GM12878 (cell line): ENCODE results near the gene GLI1. TPM values are rescaled to one million over a fixed set of nuclear protein-coding genes. Genes with fewer than 3 reads are reported as not detected.

Experiments used
- ATAC-seq: fragments of 200-7000 bp; cut with Tn5 transposase; 3 replicates; pipeline ENCODE4 v1.9.1; 2020; ENCODE audit warnings: mild to moderate bottlenecking, moderate library complexity
- BruUV-seq: library from RNA; stranded (reverse); fragments of 400-500 nt; replicated peaks from 2 replicates; lab custom pipeline; 2021; lab: Mats Ljungman, UMichigan
- CTCF ChIA-PET: fragments of 300-600 bp; sonication (Branson Sonifier 250); formaldehyde crosslinking; extraction: SDS; loops from one replicate; lab custom pipeline; 2021; ENCODE audit warnings: inconsistent platforms; lab: Yijun Ruan, JAX
- POLR2A ChIA-PET: fragments of 350-600 bp; formaldehyde crosslinking; extraction: SDS; loops from one replicate; lab custom pipeline; 2021; ENCODE audit warnings: inconsistent platforms; lab: Charles Lee
- RAD21 ChIA-PET: fragments of 300-600 bp; sonication (Branson Sonifier 250); formaldehyde crosslinking; loops from one replicate; lab custom pipeline; 2023; ENCODE audit warnings: antibody characterized with exemption; ENCODE audit not compliant: unreplicated experiment; lab: Charles Lee
- SMC1A ChIA-PET: fragments of 300-600 bp; sonication (Branson Sonifier 250); formaldehyde crosslinking; loops from one replicate; lab custom pipeline; 2023; ENCODE audit not compliant: unreplicated experiment, uncharacterized antibody; lab: Charles Lee
- DNase-seq: peaks from one replicate; pipeline ENCODE4 v3.0.0-alpha.2; 2011; ENCODE audit warnings: low read depth, low spot score
- FAIRE-seq: peaks from 3 replicates; lab custom pipeline; 2011; peaks lifted over from hg19 to GRCh38; lab: Jason Lieb, UNC
- H2AFZ ChIP-seq: 2 replicates; pipeline ENCODE4 v1.6.0; 2011; ENCODE audit warnings: low read depth, low read length, control low read depth; ENCODE audit not compliant: control insufficient read depth
- H3K27ac ChIP-seq: 2 replicates; pipeline ENCODE4 v1.5.1; 2011; ENCODE audit warnings: control low read depth; ENCODE audit not compliant: control insufficient read depth, insufficient read depth
- H3K27me3 ChIP-seq, 2 experiments: replicated peaks in 1 of 2; 2 replicates each; pipeline versions ENCODE4 v1.6.0 to v1.6.1; 2011; ENCODE audit warnings: low read length in 1 of 2; ENCODE audit not compliant: control insufficient read depth in 2 of 2, insufficient read depth in 2 of 2
- H3K36me3 ChIP-seq, 2 experiments: 2 replicates each; pipeline ENCODE4 v1.5.1; 2011; ENCODE audit warnings: low read length in 1 of 2; ENCODE audit not compliant: control insufficient read depth in 2 of 2, insufficient read depth in 2 of 2
- H3K4me1 ChIP-seq: 2 replicates; pipeline ENCODE4 v1.6.1; 2011; ENCODE audit warnings: mild to moderate bottlenecking, low read length, moderate library complexity, mixed read lengths; ENCODE audit not compliant: control insufficient read depth, insufficient read depth
- H3K4me2 ChIP-seq: 2 replicates; pipeline ENCODE4 v1.6.0; 2011; ENCODE audit warnings: control low read depth; ENCODE audit not compliant: control insufficient read depth, insufficient read depth
- H3K4me3 ChIP-seq: fragments of 200-600 bp; sonication (generic); 2 replicates; pipeline ENCODE4 v1.5.1; 2016
- H3K79me2 ChIP-seq: 2 replicates; pipeline ENCODE4 v1.6.0; 2011; ENCODE audit warnings: low read length; ENCODE audit not compliant: control insufficient read depth, insufficient read depth
- H3K9ac ChIP-seq: 2 replicates; pipeline ENCODE4 v1.8.0; 2011; ENCODE audit warnings: low read length, control low read depth, mixed read lengths; ENCODE audit not compliant: control insufficient read depth, insufficient read depth
- H3K9me3 ChIP-seq: replicated peaks from 3 replicates; pipeline ENCODE4 v1.5.1; 2011; ENCODE audit warnings: mild to moderate bottlenecking, low read length; ENCODE audit not compliant: control insufficient read depth, insufficient read depth
- H4K20me1 ChIP-seq: 2 replicates; pipeline ENCODE4 v1.6.0; 2011; ENCODE audit not compliant: control insufficient read depth, insufficient read depth
- ATF2 ChIP-seq: IDR thresholded peaks from 2 replicates; pipeline ENCODE4 v1.6.1; 2012; ENCODE audit warnings: low read length, inconsistent platforms
- BCL3 ChIP-seq: IDR thresholded peaks from 2 replicates; pipeline ENCODE4 v1.6.1; 2011; ENCODE audit warnings: borderline replicate concordance, low read depth, mild to moderate bottlenecking, moderate library complexity, low read length; ENCODE audit not compliant: insufficient read depth, poor library complexity, severe bottlenecking
- CEBPB ChIP-seq, 2 experiments: fragments of 150-350 bp in 1 of 2; IDR thresholded peaks; 2 replicates each; pipeline ENCODE4 v1.6.1; 2012 to 2014; ENCODE audit warnings: low read depth in 2 of 2, low read length in 2 of 2, borderline replicate concordance in 1 of 2, inconsistent platforms in 1 of 2
- HDAC2 ChIP-seq: fragments of 200-600 bp; sonication (generic); IDR thresholded peaks from 2 replicates; pipeline ENCODE4 v1.6.1; 2017
- NFYA ChIP-seq: IDR thresholded peaks from 2 replicates; pipeline ENCODE4 v1.6.1; 2011; ENCODE audit warnings: low read depth, mild to moderate bottlenecking, low read length, improper control_type of control experiment, borderline replicate concordance
- NRF1 ChIP-seq: conservative IDR thresholded peaks from 2 replicates; pipeline ENCODE4 v1.6.1; 2011; ENCODE audit warnings: mild to moderate bottlenecking, low read depth, low read length, improper control_type of control experiment
- POLR2AphosphoS5 ChIP-seq: IDR thresholded peaks from 2 replicates; pipeline ENCODE4 v1.6.1; 2011; ENCODE audit warnings: mild to moderate bottlenecking, low read length, inconsistent platforms
- SMARCA5 ChIP-seq: fragments of 450-650 bp; IDR thresholded peaks from 2 replicates; pipeline ENCODE4 v1.6.1; 2017; ENCODE audit warnings: mild to moderate bottlenecking
- SREBF2 ChIP-seq: IDR thresholded peaks from 2 replicates; pipeline ENCODE4 v1.6.1; 2012; ENCODE audit warnings: mild to moderate bottlenecking, low read length
- TBL1XR1 ChIP-seq: IDR thresholded peaks from 2 replicates; pipeline ENCODE4 v1.6.1; 2012; ENCODE audit warnings: low read depth, low read length, improper control_type of control experiment
- WGBS: methylation state at CpG from one replicate; pipeline ENCODE4 v1.1.6; 2016; ENCODE audit warnings: low lambda C conversion rate; ENCODE audit not compliant: insufficient replicate concordance, insufficient coverage; ENCODE audit errors: missing lambda C conversion rate; 5-methylcytosine and 5-hydroxymethylcytosine counted together
- in situ Hi-C: fragments of 300-500 bp; cut with MboI; formaldehyde crosslinking; loops from 9 replicates; pipeline ENCODE4 v1.14.3; 2018; ENCODE audit warnings: mixed read lengths
- intact Hi-C: fragments of 100-400 bp; cut with micrococcal nuclease; formaldehyde crosslinking; loops from one replicate; pipeline ENCODE4 v1.14.2; 2022; ENCODE audit not compliant: unreplicated experiment
- polyA plus RNA-seq, 11 experiments: library from polyadenylated mRNA; depleted of rRNA in 4 of 11; unstranded in 6 of 11; stranded (reverse) in 5 of 11; fragments of >200 nt; fragmentation: Nextera tagmentation in 4 of 11; fragmentation: Illumina TruSeq in 1 of 11; extraction: Ambion mirVana in 4 of 11; extraction: Trizol in 1 of 11; gene quantifications; 1 replicate in 1 of 11; 2 replicates in 10 of 11; pipeline versions ENCODE4 v1.2.1 to v1.2.3, GENCODE V29; 2011 to 2016; ENCODE audit warnings: inconsistent platforms in 2 of 11, missing spikeins in 2 of 11, low read depth in 1 of 11
- total RNA-seq, 4 experiments: library from RNA; depleted of rRNA in 3 of 4; stranded (reverse); fragments of >200 nt in 3 of 4; fragmentation: Illumina TruSeq in 1 of 4; extraction: Trizol in 1 of 4; gene quantifications; 2 replicates each; pipeline versions ENCODE4 v1.2.1 to v1.2.3, GENCODE V29; 2013 to 2021

Gene GLI1
- total and polyA plus RNA-seq, 10 of the 15 experiments (the other 5 are each of a cell fraction or from before 2014, with no cell fraction given): 0.27 to 1.2 (median 0.49) TPM

- ChIA-PET RAD21 (interaction anchor here (0.6 to 0.7 kb wide), 2 partner anchors 17 to 1367 kb away, joined by 3 to 4 read pairs; partner anchors contain the start of gene RPL41), CTCF (no interaction called here)
- no peak overlapping the region for H3K4me2 ChIP-seq
Observed at GRCh38 chr12:57483466-57483865, 23.9 kb downstream of the GLI1 start.

More at GRCh38 chr12:57483466-57483865, 23.9 kb downstream of the GLI1 start:
- H3K27me3 ChIP-seq: no peaks in the 10 kb centered on the region
- no peaks in the 10 kb centered on the region for H3K36me3 ChIP-seq
- no TSS peak for BruUV-seq
- intact Hi-C loops: no loop called here
- TF ChIP-seq TBL1XR1 (no peak), POLR2AphosphoS5 (no peak), SREBF2 (no peak), BCL3 (no peak), NRF1 (no peak), ATF2 (no peak), HDAC2 (no peak), SMARCA5 (no peak), CEBPB (IDR thresholded peaks at IDR 0.05; ENCODE audit: borderline replicate concordance in 1 of 2, low read depth in 2 of 2, low read length in 2 of 2) (no peak), NFYA (no peak)
- TF ChIP-seq, all 136 proteins: peak for 0
- DNase-seq (no peak), ATAC-seq (no peak), FAIRE-seq (no peak)
- no peak overlapping the region for H3K4me3 ChIP-seq
- ChIA-PET SMC1A (no interaction called here), POLR2A (interaction anchor here (1.0 kb wide), 1 partner anchor 37 kb away, joined by 10 read pairs; no protein-coding TSS in a partner anchor)
- H2AFZ ChIP-seq: no peak overlapping the region
- H3K9ac ChIP-seq: no peak overlapping the region
- H3K4me1 ChIP-seq: peaks cover 23% of the 10 kb centered on the region
- peaks cover 12% of the 10 kb centered on the region for H3K79me2 ChIP-seq
- H4K20me1 ChIP-seq: no peaks in the 10 kb centered on the region
- H3K27ac ChIP-seq: no peak overlapping the region
- no peaks in the 10 kb centered on the region for H3K9me3 ChIP-seq
- in situ Hi-C loops: no loop called here
- WGBS: 76% methylated on average over 5 of the region's 5 CpGs
